AG04450 (cell line): Measurements from ENCODE around the gene ALPL. TPM values are rescaled to one million over a fixed set of nuclear protein-coding genes. Genes with fewer than 3 reads are reported as not detected.

Experiments used
- CTCF ChIA-PET: fragments of 300-600, 350-600 bp; formaldehyde crosslinking; extraction: SDS; loops from one replicate; lab custom pipeline; 2022; ENCODE audit warnings: antibody characterized with exemption, inconsistent platforms; lab: Charles Lee
- POLR2A ChIA-PET: fragments of 350-600 bp; formaldehyde crosslinking; extraction: SDS; loops from one replicate; lab custom pipeline; 2021; ENCODE audit warnings: antibody characterized with exemption, inconsistent platforms; lab: Yijun Ruan, JAX
- DNase-seq: peaks from one replicate; pipeline ENCODE4 v3.0.0-alpha.2; 2011; ENCODE audit warnings: low read depth, low spot score
- H3K27ac ChIP-seq: one replicate; pipeline ENCODE4 v1.5.1; 2012; ENCODE audit warnings: low read depth, low read length, control low read depth
- H3K27me3 ChIP-seq: one replicate; pipeline ENCODE4 v1.6.0; 2012; ENCODE audit warnings: low read length; ENCODE audit not compliant: control insufficient read depth, insufficient read depth
- H3K4me3 ChIP-seq: 2 replicates; pipeline ENCODE4 v1.5.1; 2011; ENCODE audit warnings: mild to moderate bottlenecking, low read depth, low read length, control low read depth
- H3K9me3 ChIP-seq: 2 replicates; pipeline ENCODE4 v1.5.1; 2012; ENCODE audit warnings: low read length; ENCODE audit not compliant: control insufficient read depth, insufficient read depth
- polyA plus RNA-seq: library from polyadenylated mRNA; depleted of rRNA; stranded (reverse); fragments of >200 nt; gene quantifications from 2 replicates; pipeline ENCODE4 v1.2.3, GENCODE V29; 2011
- TF ChIP-seq, protein P1 (sequence below): IDR thresholded peaks from 2 replicates; pipeline ENCODE4 v1.5.1; 2011; ENCODE audit warnings: low read depth, low read length, control low read depth, inconsistent platforms

Gene ALPL
- polyA plus RNA-seq, 1 experiment: 1.8 TPM

- ChIA-PET CTCF (no interaction called here), POLR2A (no interaction called here)
- Histone ChIP-seq H3K27ac (no peak overlapping the region), H3K9me3 (no peaks in the 10 kb centered on the region; the same call in 1 of the 2 replicates), H3K4me3 (no peak overlapping the region), H3K27me3 (peaks cover 19% of the 10 kb centered on the region)
- TF ChIP-seq, protein P1, sequence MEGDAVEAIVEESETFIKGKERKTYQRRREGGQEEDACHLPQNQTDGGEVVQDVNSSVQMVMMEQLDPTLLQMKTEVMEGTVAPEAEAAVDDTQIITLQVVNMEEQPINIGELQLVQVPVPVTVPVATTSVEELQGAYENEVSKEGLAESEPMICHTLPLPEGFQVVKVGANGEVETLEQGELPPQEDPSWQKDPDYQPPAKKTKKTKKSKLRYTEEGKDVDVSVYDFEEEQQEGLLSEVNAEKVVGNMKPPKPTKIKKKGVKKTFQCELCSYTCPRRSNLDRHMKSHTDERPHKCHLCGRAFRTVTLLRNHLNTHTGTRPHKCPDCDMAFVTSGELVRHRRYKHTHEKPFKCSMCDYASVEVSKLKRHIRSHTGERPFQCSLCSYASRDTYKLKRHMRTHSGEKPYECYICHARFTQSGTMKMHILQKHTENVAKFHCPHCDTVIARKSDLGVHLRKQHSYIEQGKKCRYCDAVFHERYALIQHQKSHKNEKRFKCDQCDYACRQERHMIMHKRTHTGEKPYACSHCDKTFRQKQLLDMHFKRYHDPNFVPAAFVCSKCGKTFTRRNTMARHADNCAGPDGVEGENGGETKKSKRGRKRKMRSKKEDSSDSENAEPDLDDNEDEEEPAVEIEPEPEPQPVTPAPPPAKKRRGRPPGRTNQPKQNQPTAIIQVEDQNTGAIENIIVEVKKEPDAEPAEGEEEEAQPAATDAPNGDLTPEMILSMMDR: no peak
- DNase-seq: no peak
These were observed 89.2 kb downstream of the ALPL start for GRCh38 chr1:21598417-21598816.

DNA sequence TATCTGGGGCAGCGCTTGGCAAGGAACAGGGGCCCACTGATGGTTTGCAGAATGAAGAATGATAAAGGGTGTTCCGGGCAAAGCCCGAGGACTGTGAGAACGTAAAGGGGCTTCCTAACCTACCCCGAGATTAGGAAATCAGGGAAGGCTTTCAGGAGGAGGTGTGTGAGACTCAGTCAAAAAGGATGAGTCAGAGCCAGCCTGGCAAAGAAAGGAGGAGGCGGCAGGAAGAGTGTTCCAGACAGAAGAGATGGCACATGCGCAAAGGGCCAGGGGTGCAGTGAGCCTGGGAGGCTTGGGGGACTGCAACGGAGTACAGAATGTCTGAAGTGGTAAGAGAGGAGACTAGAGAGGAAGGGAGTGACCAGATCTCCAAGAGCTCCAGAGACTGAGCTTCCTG, 89.7 kb downstream of the ALPL start:
- Histone ChIP-seq H3K9me3 (no peaks in the 10 kb centered on the region; the same call in 1 of the 2 replicates), H3K27me3 (peaks cover 19% of the 10 kb centered on the region), H3K4me3 (no peak overlapping the region), H3K27ac (no peak overlapping the region)
- DNase-seq: no peak
- TF ChIP-seq, protein P1: no peak
- CTCF ChIA-PET: no interaction called here
- POLR2A ChIA-PET: no interaction called here

DNA sequence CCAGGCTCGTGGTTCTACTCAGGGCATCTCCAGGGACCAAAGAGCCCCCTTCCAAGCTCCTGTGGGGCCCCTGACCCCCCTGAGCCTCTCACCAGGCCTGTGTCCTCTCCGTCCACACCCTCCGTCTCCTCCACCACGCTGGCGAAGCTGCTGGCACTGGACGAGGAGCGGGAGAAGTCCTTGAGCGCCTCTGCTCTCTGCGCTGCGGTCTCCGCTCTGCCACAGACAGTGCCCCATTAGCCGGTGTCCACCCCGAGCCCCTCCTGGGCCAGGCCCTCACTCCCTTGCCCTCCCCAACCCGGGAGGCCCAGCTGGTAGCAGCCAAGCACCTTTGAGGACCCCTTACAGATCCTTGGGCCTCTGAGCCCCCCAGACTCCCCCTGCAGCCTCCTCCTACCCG, 90.2 kb downstream of the ALPL start:
- ChIA-PET CTCF (no interaction called here), POLR2A (no interaction called here)
- no peak for DNase-seq

DNA sequence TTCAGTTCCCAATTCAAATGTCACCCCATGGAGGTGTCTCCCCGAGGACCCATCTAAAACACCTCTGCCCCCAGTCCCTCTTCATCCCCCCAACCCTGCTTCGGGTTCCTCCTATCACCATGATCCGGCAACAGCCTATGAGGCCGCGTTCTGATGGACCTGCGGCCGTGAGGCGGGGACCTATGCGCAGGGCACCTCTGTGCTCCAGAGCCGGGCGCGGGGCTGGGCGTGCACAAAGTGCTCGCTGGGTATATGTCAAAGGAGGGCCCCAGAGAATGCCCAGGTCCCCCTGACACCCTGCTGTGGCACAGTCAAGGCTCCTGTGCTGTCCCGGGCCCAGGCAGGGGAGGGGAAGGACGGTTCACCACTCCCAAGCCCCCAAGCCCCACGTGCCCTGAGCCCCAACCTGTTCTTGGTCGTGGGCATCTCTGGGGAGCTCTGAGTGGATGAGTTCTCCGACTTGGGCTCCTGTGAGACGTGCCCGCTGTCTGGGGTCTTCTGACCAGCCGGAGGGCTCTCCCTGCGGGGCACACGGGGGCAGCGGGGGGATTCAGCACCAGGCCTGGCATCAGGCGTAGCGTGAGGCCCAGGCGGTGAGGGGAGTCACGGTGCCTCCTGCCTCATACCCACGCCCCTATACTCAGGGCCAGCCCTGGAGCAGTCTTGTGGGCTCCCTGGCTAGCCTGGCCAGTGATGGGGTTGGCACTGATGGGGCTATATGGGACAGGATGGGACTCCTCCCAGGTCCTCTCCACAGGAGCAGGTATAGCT, 92.2 kb downstream of the ALPL start:
- TF ChIP-seq, protein P1: no peak
- no peak overlapping the region for H3K27ac ChIP-seq
- H3K27me3 ChIP-seq: peaks cover 19% of the 10 kb centered on the region
- H3K4me3 ChIP-seq: no peak overlapping the region
- ChIA-PET CTCF (no interaction called here), POLR2A (no interaction called here)
- no peak for DNase-seq
- H3K9me3 ChIP-seq: no peaks in the 10 kb centered on the region; the same call in 1 of the 2 replicates

More for the DNA sequence above, 90.2 kb downstream of the ALPL start:
- H3K9me3 ChIP-seq: no peaks in the 10 kb centered on the region; the same call in 1 of the 2 replicates
- TF ChIP-seq, protein P1: no peak
- H3K4me3 ChIP-seq: no peak overlapping the region
- H3K27me3 ChIP-seq: peaks cover 19% of the 10 kb centered on the region
- H3K27ac ChIP-seq: no peak overlapping the region

- POLR2A ChIA-PET: no interaction called here
These were observed 94.2 kb downstream of the ALPL start for GRCh38 chr1:21603177-21604138.

More at GRCh38 chr1:21603177-21604138, 94.2 kb downstream of the ALPL start:
- CTCF ChIA-PET: no interaction called here
- Histone ChIP-seq H3K4me3 (no peak overlapping the region), H3K27me3 (peaks cover 20% of the 10 kb centered on the region), H3K27ac (no peak overlapping the region), H3K9me3 (no peaks in the 10 kb centered on the region; the same call in 1 of the 2 replicates)
- no peak for DNase-seq
- TF ChIP-seq, protein P1: no peak
